Caco-2 (cell line): ENCODE results near the gene CNTN5. TPM values are rescaled to one million over a fixed set of nuclear protein-coding genes. Genes with fewer than 3 reads are reported as not detected.

Experiments used
- BruUV-seq: library from RNA; stranded (reverse); fragments of 400-500 nt; replicated peaks from 2 replicates; lab custom pipeline; 2021; lab: Mats Ljungman, UMichigan
- CTCF ChIA-PET: fragments of 300-600 bp; sonication (Branson Sonifier 250); formaldehyde crosslinking; loops from one replicate; lab custom pipeline; 2022; ENCODE audit warnings: antibody characterized with exemption; lab: Charles Lee
- POLR2A ChIA-PET: fragments of 300-600 bp; sonication (Branson Sonifier 250); formaldehyde crosslinking; loops from one replicate; lab custom pipeline; 2022; ENCODE audit warnings: antibody characterized with exemption; lab: Charles Lee
- DNase-seq, 2 experiments: peaks; one replicate each; pipeline versions ENCODE4 v3.0.0 to v3.0.0-alpha.2; 2020 to 2022
- H3K27me3 ChIP-seq: replicated peaks from 2 replicates; pipeline ENCODE4 v1.6.0; 2011; ENCODE audit warnings: low read length; ENCODE audit not compliant: control insufficient read depth, insufficient read depth
- H3K36me3 ChIP-seq: 2 replicates; pipeline ENCODE4 v1.5.1; 2011; ENCODE audit warnings: low read length; ENCODE audit not compliant: control insufficient read depth, insufficient read depth
- H3K4me1 ChIP-seq: fragments of 250-450 bp; sonication (Bioruptor Pico); 2 replicates; pipeline ENCODE4 v1.5.1; 2020; ENCODE audit warnings: mild to moderate bottlenecking
- H3K4me3 ChIP-seq: 2 replicates; pipeline ENCODE4 v1.5.1; 2011; ENCODE audit warnings: low read depth, mild to moderate bottlenecking, control low read depth, low read length
- H3K9me3 ChIP-seq: fragments of 250-450 bp; sonication (Bioruptor Pico); 2 replicates; pipeline ENCODE4 v1.5.1; 2020; ENCODE audit warnings: mild to moderate bottlenecking, moderate library complexity
- H3K27ac Mint-ChIP-seq: one replicate; pipeline ENCODE4 v1.8.0; 2022; ENCODE audit warnings: mixed read lengths; ENCODE audit not compliant: unreplicated experiment
- H3K27me3 Mint-ChIP-seq: one replicate; pipeline ENCODE4 v1.8.0; 2022; ENCODE audit warnings: mixed read lengths; ENCODE audit not compliant: insufficient read depth, unreplicated experiment
- H3K36me3 Mint-ChIP-seq: one replicate; pipeline ENCODE4 v1.8.0; 2022; ENCODE audit warnings: mild to moderate bottlenecking, mixed read lengths; ENCODE audit not compliant: insufficient read depth, unreplicated experiment
- H3K4me1 Mint-ChIP-seq: one replicate; pipeline ENCODE4 v1.8.0; 2022; ENCODE audit warnings: low read depth, mixed read lengths; ENCODE audit not compliant: unreplicated experiment
- H3K4me3 Mint-ChIP-seq: one replicate; pipeline ENCODE4 v1.8.0; 2022; ENCODE audit warnings: mild to moderate bottlenecking, moderate library complexity, mixed read lengths; ENCODE audit not compliant: unreplicated experiment
- H3K9me3 Mint-ChIP-seq: one replicate; pipeline ENCODE4 v1.8.0; 2022; ENCODE audit warnings: mixed read lengths; ENCODE audit not compliant: unreplicated experiment
- intact Hi-C: fragments of 100-400 bp; cut with micrococcal nuclease; formaldehyde crosslinking; loops from one replicate; pipeline ENCODE4 v1.10.0; 2022; ENCODE audit not compliant: unreplicated experiment
- total RNA-seq: library from RNA; stranded (reverse); gene quantifications from 2 replicates; pipeline ENCODE4 v1.2.3, GENCODE V29; 2022
- TF ChIP-seq, protein P1 (sequence below), 2 experiments: fragments of 200-600 bp in 1 of 2; IDR thresholded peaks; 1 replicate in 1 of 2; 2 replicates in 1 of 2; pipeline versions ENCODE4 v1.5.1 to v1.8.0; 2011 to 2022; ENCODE audit warnings: antibody characterized with exemption in 1 of 2, control low read depth in 1 of 2, inconsistent platforms in 1 of 2, low read depth in 1 of 2, low read length in 1 of 2, mild to moderate bottlenecking in 1 of 2, moderate library complexity in 1 of 2; ENCODE audit not compliant: insufficient read depth in 1 of 2, severe bottlenecking in 1 of 2, unreplicated experiment in 1 of 2

The CNTN5 gene
- total RNA-seq, 1 experiment from 2014 or later, result 1.00 TPM

DNA sequence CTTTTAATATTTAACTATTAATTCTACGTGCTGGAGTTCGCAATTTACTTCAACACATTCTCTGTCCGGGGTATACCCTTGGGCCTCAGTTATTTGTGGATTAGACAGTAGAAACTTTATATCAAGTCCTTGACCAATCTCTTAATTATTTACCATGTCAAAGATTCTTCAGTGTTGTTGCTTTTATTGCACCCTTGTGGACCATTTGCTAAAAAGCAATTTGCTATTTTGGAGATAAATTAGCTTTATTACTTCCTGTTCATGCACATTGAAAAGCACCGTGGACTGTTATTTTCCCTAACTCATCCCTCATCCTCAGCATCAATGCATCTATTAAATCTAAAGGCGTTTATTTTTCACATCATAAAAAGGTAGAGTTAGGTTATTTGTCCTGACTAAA, 609.9 kb downstream of the CNTN5 start:
- no peak overlapping the region for H3K27ac Mint-ChIP-seq
- H3K4me3 ChIP-seq, result no peak overlapping the region
- ChIA-PET CTCF (no interaction called here), POLR2A (no interaction called here)
- H3K27me3 Mint-ChIP-seq, result peaks cover 2% of the 10 kb centered on the region
- H3K27me3 ChIP-seq, result no peaks in the 10 kb centered on the region
- no peak overlapping the region for H3K4me3 Mint-ChIP-seq
- intact Hi-C loops, result no loop called here
- no peaks in the 10 kb centered on the region for H3K9me3 Mint-ChIP-seq
- DNase-seq, result no peak
- TF ChIP-seq, protein P1, sequence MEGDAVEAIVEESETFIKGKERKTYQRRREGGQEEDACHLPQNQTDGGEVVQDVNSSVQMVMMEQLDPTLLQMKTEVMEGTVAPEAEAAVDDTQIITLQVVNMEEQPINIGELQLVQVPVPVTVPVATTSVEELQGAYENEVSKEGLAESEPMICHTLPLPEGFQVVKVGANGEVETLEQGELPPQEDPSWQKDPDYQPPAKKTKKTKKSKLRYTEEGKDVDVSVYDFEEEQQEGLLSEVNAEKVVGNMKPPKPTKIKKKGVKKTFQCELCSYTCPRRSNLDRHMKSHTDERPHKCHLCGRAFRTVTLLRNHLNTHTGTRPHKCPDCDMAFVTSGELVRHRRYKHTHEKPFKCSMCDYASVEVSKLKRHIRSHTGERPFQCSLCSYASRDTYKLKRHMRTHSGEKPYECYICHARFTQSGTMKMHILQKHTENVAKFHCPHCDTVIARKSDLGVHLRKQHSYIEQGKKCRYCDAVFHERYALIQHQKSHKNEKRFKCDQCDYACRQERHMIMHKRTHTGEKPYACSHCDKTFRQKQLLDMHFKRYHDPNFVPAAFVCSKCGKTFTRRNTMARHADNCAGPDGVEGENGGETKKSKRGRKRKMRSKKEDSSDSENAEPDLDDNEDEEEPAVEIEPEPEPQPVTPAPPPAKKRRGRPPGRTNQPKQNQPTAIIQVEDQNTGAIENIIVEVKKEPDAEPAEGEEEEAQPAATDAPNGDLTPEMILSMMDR (IDR thresholded peaks at IDR 0.05; ENCODE audit: insufficient read depth in 1 of 2, low read depth in 1 of 2, low read length in 1 of 2, severe bottlenecking in 1 of 2, unreplicated experiment in 1 of 2), result no peak
- no TSS peak for BruUV-seq
- no peaks in the 10 kb centered on the region for H3K4me1 Mint-ChIP-seq
- H3K36me3 Mint-ChIP-seq, result no peaks in the 10 kb centered on the region
- H3K36me3 ChIP-seq, result no peaks in the 10 kb centered on the region
- H3K4me1 ChIP-seq, result no peaks in the 10 kb centered on the region
- H3K9me3 ChIP-seq, result no peaks in the 10 kb centered on the region

DNA sequence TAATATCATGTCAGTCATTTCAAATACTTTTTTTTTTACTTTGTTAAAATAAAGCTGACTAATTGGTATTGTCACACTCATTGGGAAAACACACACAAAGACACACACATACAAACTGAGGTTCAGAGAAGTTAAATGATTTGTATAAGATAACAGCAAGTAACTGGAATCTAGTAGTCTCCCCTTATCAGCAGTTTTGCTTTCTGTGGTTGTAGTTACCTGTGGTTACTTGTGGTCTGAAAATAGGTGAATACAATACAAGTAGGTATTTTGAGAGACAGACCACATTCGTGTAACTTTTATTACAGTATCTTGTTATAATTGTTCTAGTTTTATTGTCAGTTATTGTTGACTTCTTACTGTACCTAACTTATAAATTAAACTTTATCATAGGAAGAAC, 610.9 kb downstream of the CNTN5 start:
- TF ChIP-seq, protein P1 (IDR thresholded peaks at IDR 0.05; ENCODE audit: insufficient read depth in 1 of 2, low read depth in 1 of 2, low read length in 1 of 2, severe bottlenecking in 1 of 2, unreplicated experiment in 1 of 2), result no peak
- intact Hi-C loops, result no loop called here

DNA sequence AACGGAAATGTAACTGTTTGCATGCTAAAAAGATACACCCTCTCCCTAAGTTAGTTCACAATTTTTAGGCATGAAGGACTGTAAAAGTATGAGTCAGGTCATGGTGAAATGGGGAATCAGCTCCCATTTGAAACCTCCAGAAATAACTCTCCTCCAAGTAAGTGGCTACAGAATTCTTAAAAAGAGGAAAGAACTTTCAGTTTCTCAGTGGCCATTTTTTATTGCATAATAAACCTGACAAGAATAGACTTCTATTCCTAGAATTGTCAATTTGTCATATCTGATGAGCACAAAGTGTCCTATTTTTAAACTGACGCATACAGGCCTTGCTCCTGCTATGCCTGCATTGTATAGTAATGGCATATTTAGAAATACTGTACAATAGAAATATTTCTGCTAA, 612.2 kb downstream of the CNTN5 start:
- CTCF ChIA-PET, result no interaction called here
- Mint-ChIP-seq H3K4me3 (no peak overlapping the region), H3K9me3 (no peaks in the 10 kb centered on the region), H3K4me1 (no peaks in the 10 kb centered on the region), H3K27ac (no peak overlapping the region), H3K27me3 (peaks cover 2% of the 10 kb centered on the region), H3K36me3 (no peaks in the 10 kb centered on the region)
- intact Hi-C loops, result no loop called here
- Histone ChIP-seq H3K27me3 (no peaks in the 10 kb centered on the region), H3K4me1 (no peaks in the 10 kb centered on the region), H3K9me3 (0 out of 2 replicates have a peak, but pooled peaks cover 3% of the 10 kb centered on the region), H3K36me3 (no peaks in the 10 kb centered on the region), H3K4me3 (no peak overlapping the region)
- no TSS peak for BruUV-seq
- TF ChIP-seq, protein P1 (IDR thresholded peaks at IDR 0.05; ENCODE audit: insufficient read depth in 1 of 2, low read depth in 1 of 2, low read length in 1 of 2, severe bottlenecking in 1 of 2, unreplicated experiment in 1 of 2), result no peak
- POLR2A ChIA-PET, result no interaction called here
- DNase-seq, result no peak

More for the DNA sequence above, 610.9 kb downstream of the CNTN5 start:
- H3K4me1 ChIP-seq, result no peaks in the 10 kb centered on the region
- Mint-ChIP-seq H3K4me1 (no peaks in the 10 kb centered on the region), H3K27ac (no peak overlapping the region), H3K27me3 (peaks cover 2% of the 10 kb centered on the region), H3K36me3 (no peaks in the 10 kb centered on the region), H3K9me3 (no peaks in the 10 kb centered on the region), H3K4me3 (no peak overlapping the region)
- DNase-seq, result no peak
- H3K4me3 ChIP-seq, result no peak overlapping the region
- H3K36me3 ChIP-seq, result no peaks in the 10 kb centered on the region
- no TSS peak for BruUV-seq
- H3K9me3 ChIP-seq, result no peaks in the 10 kb centered on the region
- no peaks in the 10 kb centered on the region for H3K27me3 ChIP-seq
- ChIA-PET CTCF (no interaction called here), POLR2A (no interaction called here)
